SU-DHL-6 (cell line): ENCODE measurements around the gene DCAF12L2.

Experiments
- CTCF ChIP-seq: fragments of 200-600 bp; sonication (generic); IDR thresholded peaks from one replicate; pipeline ENCODE4 v1.5.1; 2017; ENCODE audit warnings: antibody characterized with exemption, mild to moderate bottlenecking, low read length, moderate library complexity; ENCODE audit not compliant: insufficient read depth, poor library complexity, severe bottlenecking
- EZH2phosphoT487 ChIP-seq: fragments of 200-600 bp; sonication (generic), shearing (Covaris generic); conservative IDR thresholded peaks from 2 replicates; pipeline ENCODE4 v1.6.1; 2018; ENCODE audit warnings: mild to moderate bottlenecking, antibody characterized with exemption, low read length, moderate library complexity, mixed read lengths

GRCh38 chrX:126165721-126166461 lies at the start of gene DCAF12L2:
- no peak for TF ChIP-seq CTCF
- TF ChIP-seq EZH2phosphoT487, result no peak
